ENCODE data around the gene ELFN2.

ELFN2 gene

DNA sequence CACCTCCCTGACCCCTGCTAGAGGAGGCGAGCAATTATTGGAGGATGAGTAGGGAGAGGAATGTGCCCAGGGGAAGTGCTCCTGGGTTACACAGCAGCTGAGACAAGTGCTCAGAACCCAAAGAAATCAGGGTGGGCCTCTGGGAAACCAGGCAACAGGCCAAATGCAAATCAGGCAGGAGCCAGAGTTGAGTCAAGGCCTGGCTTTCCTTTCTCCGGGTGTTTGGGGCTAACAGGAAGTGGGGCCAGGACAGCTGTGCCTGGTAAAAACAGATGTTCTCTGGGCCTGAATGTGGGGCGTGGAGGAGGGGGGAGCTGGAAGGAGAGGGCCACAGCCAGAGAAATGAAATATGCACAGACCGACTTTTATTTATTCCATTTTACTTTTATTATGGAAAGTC, 36.9 kb upstream of the ELFN2 start:
- Histone ChIP-seq H3K9me3 (no peaks in the 10 kb centered on the region), H3K27ac (no peak overlapping the region), H3K4me3 (ENCODE audit: low read depth in 1 of 2, low read length in 1 of 2) (no peak overlapping the region), H3K27me3 (no peaks in the 10 kb centered on the region), H3K4me1 (ENCODE audit: control insufficient read depth in 1 of 2, insufficient read depth in 1 of 2, low read depth in 1 of 2, low read length in 1 of 2) (no peaks in the 10 kb centered on the region), H3K36me3 (peaks cover 26% of the 10 kb centered on the region)
- TF ChIP-seq, protein P1, sequence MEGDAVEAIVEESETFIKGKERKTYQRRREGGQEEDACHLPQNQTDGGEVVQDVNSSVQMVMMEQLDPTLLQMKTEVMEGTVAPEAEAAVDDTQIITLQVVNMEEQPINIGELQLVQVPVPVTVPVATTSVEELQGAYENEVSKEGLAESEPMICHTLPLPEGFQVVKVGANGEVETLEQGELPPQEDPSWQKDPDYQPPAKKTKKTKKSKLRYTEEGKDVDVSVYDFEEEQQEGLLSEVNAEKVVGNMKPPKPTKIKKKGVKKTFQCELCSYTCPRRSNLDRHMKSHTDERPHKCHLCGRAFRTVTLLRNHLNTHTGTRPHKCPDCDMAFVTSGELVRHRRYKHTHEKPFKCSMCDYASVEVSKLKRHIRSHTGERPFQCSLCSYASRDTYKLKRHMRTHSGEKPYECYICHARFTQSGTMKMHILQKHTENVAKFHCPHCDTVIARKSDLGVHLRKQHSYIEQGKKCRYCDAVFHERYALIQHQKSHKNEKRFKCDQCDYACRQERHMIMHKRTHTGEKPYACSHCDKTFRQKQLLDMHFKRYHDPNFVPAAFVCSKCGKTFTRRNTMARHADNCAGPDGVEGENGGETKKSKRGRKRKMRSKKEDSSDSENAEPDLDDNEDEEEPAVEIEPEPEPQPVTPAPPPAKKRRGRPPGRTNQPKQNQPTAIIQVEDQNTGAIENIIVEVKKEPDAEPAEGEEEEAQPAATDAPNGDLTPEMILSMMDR (IDR thresholded peaks at IDR 0.05) = no peak

- Histone ChIP-seq H3K27ac (no peak overlapping the region), H3K36me3 (peaks cover 21% of the 10 kb centered on the region), H3K27me3 (no peaks in the 10 kb centered on the region), H3K4me3 (ENCODE audit: low read depth in 1 of 2, low read length in 1 of 2) (no peak overlapping the region), H3K4me1 (ENCODE audit: control insufficient read depth in 1 of 2, insufficient read depth in 1 of 2, low read depth in 1 of 2, low read length in 1 of 2) (no peaks in the 10 kb centered on the region), H3K9me3 (no peaks in the 10 kb centered on the region)
- TF ChIP-seq, protein P1 (IDR thresholded peaks at IDR 0.05) = no peak
Measured at GRCh38 chr22:37462983-37463382, 35.7 kb upstream of the ELFN2 start.

GRCh38 chr22:37462436-37462835, 35.2 kb upstream of the ELFN2 start:
- H3K27me3 ChIP-seq = no peaks in the 10 kb centered on the region
- TF ChIP-seq, protein P1 (IDR thresholded peaks at IDR 0.05) = no peak
- H3K4me1 ChIP-seq (ENCODE audit: control insufficient read depth in 1 of 2, insufficient read depth in 1 of 2, low read depth in 1 of 2, low read length in 1 of 2) = no peaks in the 10 kb centered on the region
- no peaks in the 10 kb centered on the region for H3K9me3 ChIP-seq
- peaks cover 18% of the 10 kb centered on the region for H3K36me3 ChIP-seq
- no peak overlapping the region for H3K4me3 ChIP-seq (ENCODE audit: low read depth in 1 of 2, low read length in 1 of 2)
- no peak overlapping the region for H3K27ac ChIP-seq

DNA sequence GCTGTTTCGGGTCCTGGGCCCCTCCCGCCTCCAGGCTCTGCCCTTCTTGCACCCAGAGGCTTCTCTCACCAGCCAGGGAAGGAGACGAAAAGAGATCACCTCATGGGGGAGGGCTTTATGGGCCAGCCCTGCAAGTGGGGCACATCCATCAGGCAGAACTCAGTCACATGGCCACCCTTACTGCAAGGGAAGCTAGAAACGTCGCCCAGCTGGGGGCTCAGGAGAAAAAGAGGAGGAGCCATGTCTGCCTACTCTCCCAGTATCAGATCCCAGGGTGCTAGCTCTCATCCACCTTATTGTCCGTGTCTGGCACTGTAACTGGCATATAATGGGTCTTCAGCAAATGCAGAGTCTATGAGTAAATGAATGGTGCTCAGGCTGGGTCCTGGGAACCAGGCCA, 34.7 kb upstream of the ELFN2 start:
- TF ChIP-seq, protein P1 (IDR thresholded peaks at IDR 0.05) = no peak
- Histone ChIP-seq H3K36me3 (peaks cover 16% of the 10 kb centered on the region), H3K27me3 (no peaks in the 10 kb centered on the region), H3K27ac (no peak overlapping the region), H3K4me1 (ENCODE audit: control insufficient read depth in 1 of 2, insufficient read depth in 1 of 2, low read depth in 1 of 2, low read length in 1 of 2) (no peaks in the 10 kb centered on the region), H3K9me3 (no peaks in the 10 kb centered on the region), H3K4me3 (ENCODE audit: low read depth in 1 of 2, low read length in 1 of 2) (no peak overlapping the region)

DNA sequence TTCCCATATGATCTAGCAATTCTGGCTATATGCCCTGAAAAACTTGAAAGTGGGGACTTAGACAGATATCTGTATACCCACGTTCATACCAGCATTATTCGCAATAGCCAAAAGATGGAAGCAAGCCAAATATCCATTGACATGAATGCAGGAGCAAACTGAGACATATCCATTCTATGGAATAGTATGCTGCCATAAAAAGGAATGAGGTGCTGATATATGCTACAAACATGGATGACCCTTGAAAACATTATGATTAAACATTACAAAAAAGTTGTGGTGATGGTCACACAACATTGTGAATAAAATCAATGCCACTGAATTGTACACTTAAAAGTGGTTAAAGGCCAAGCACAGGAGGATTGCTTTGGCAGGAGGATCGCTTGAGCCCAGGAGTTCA, 33.4 kb upstream of the ELFN2 start:
- H3K9me3 ChIP-seq = no peaks in the 10 kb centered on the region
- no peak overlapping the region for H3K4me3 ChIP-seq (ENCODE audit: low read depth in 1 of 2, low read length in 1 of 2)
- TF ChIP-seq, protein P1 (IDR thresholded peaks at IDR 0.05) = no peak
- H3K4me1 ChIP-seq (ENCODE audit: control insufficient read depth in 1 of 2, insufficient read depth in 1 of 2, low read depth in 1 of 2, low read length in 1 of 2) = no peaks in the 10 kb centered on the region
- peaks cover 4% of the 10 kb centered on the region for H3K27me3 ChIP-seq
- H3K27ac ChIP-seq = no peak overlapping the region
- H3K36me3 ChIP-seq = peaks cover 5% of the 10 kb centered on the region

DNA sequence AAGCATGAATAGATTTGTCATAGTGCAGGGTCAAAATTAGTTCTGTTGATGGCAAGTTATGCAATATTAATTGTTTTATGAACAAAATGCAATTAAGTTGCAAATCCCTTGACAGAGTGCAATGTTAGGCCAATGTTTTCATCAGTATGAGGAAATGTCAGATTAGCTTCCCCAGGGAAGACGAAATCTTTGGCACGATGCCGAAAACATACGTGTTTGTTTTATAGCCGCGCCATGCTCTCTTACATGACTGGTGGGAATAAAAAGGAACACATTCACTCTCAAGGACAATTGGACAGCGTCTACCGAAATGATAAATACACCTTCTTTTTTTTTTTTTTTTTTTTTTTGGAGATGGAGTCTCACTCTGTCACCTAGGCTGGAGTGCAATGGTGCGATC, 31.9 kb upstream of the ELFN2 start:
- TF ChIP-seq, protein P1 (IDR thresholded peaks at IDR 0.05) = no peak
- Histone ChIP-seq H3K4me1 (ENCODE audit: control insufficient read depth in 1 of 2, insufficient read depth in 1 of 2, low read depth in 1 of 2, low read length in 1 of 2) (no peaks in the 10 kb centered on the region), H3K9me3 (no peaks in the 10 kb centered on the region), H3K27ac (no peak overlapping the region), H3K27me3 (peaks cover 10% of the 10 kb centered on the region), H3K36me3 (no peaks in the 10 kb centered on the region), H3K4me3 (ENCODE audit: low read depth in 1 of 2, low read length in 1 of 2) (no peak overlapping the region)
